ENCODE measurements around the gene TCEA2.

Gene TCEA2

GRCh38 chr20:64067733-64068307 lies 4.8 kb downstream of the TCEA2 start:
- no peak for DNase-seq

- no peak for DNase-seq
Measured at GRCh38 chr20:64068386-64069208, 5.6 kb downstream of the TCEA2 start.

GRCh38 chr20:64069209-64069613 lies 6.2 kb downstream of the TCEA2 start:
- DNase-seq: no peak

DNA sequence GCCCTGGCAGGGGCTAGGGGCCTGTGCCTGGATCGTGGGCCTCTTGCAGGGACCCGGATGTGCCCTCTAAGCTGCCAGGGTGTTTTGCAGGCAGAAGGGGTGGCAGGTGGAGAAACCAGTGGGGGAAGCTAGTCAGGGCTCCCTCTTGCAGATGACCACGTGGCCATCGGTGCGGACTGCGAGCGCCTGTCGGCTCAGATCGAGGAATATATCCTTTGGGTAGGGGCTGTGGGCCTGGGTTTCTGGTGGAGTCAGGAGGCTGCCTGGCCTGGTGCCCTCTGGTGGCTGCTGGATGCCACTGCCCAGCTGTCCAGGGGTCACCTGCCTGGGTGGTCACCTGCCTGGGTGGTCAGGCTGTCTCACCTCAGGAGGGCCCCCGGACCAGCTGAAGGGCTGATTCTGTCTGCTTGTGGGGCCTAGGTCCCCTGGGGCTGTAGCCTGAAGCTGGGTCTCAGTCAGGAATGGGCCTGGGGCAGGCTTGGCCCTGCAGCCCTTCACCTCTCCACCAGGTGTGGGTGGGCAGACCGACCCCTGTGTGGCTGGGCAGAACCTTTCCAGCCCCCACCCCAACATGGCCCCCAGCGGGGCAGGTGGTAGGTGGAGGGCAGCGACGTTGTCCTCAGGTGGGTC lies 6.7 kb downstream of the TCEA2 start:
- DNase-seq: peak; percentile 24

DNA sequence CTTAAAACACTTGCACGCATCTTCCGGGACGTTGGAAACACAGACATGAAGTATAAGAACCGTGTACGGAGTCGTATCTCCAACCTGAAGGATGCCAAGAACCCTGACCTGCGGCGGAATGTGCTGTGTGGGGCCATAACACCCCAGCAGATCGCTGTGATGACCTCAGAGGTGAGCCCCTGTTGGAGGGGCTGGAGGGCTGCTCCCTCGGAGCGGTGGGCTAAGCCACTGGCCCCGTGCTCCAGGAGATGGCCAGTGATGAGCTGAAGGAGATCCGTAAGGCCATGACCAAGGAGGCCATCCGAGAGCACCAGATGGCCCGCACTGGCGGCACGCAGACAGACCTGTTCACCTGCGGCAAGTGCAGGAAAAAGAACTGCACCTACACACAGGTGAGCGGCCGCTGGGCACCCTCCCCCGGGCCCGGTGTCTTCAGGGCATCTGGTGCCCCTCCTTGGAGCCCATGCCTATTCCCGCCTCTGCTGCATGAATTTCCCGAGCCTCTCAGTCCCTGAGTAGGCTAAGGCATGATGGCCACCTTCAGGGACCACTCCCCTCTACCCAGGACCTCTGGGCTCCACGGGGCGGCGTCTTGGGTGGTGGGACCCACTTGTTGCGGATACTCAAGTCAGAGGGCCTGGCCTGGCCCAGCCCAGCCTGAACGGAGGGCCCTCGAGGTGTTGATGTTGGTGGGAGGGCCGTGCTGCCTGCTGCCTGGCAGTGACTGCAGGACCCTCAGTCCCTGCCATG lies 7.4 kb downstream of the TCEA2 start:
- DNase-seq: no peak

- DNase-seq: no peak
Measured at GRCh38 chr20:64071341-64072332, 8.6 kb downstream of the TCEA2 start.

- DNase-seq: no peak
Measured at GRCh38 chr20:64072498-64073063, 9.6 kb downstream of the TCEA2 start.

DNA sequence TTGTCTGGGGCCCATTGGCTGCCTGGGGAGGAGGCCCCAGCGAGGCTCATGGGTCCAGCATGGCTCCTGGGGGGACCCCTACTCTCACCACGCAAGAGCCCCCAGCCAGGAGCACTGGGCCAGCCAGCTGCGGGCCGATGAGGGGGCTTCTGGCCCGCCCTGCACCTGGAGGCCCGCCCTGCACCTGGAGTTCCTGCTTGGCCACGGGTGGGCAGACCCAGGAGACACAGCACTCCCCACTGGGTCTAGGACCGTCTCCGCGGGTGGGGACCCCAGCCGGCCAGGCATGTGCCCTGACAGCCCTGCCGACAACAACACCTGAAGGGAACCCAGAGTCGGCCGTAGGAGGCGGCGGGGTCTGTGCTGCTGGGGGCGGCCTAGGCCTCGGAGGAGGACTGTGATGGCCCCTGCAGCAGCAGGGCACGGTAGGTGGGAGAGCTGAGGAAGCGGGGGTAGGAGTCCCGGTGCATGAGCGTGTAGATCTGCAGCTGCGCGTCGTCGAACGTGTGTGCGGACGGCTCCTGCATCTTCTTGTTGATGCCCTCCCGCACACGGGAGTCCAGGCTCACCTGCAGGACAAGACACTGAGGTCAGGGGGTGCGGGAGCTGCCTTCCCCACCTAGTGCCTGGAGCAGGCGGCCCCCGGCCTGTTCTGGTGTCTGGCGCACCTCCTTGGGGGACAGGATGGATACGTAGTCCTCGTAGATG lies 10.6 kb downstream of the TCEA2 start:
- DNase-seq: no peak

- no peak for DNase-seq
Measured at GRCh38 chr20:64074184-64074789, 11.3 kb downstream of the TCEA2 start.

DNA sequence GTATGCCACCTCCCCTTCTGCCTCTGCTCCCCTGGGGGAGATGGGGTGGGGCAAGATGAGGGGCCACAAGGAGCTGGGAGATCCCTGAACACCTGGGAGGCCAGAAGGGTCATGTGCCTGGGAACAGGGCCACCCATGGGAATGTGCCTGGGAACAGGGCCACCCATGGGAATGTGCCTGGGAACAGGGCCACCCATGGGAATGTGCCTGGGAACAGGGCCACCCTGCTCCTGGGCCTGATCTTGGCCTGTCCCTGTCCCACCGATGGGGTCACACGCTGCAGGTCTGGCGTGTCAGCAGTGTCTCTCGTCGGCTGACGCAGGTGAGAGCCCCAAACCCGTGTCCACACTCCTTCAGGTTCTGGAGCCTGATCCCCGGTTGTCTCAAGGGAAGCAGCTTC lies 12.0 kb downstream of the TCEA2 start:
- no peak for DNase-seq

DNA sequence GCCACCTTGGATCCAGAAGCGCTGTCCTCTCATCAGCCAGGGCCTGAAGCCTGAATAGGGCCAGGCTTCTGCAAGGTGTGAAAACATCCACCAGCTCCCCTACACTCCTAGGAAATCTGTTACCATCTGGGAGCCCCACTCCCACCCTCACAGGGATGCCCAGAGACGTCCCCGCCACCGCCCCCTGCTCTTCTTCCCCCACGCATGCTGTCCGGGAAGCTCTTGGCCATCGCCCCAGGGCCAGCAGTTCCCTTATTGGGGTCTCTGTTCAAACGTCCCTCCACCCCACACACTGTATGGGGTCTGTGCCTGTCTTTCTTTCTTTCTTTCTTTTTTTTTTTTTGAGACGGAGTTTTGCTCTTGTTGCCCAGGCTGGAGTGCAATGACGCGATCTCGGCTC lies 12.6 kb downstream of the TCEA2 start:
- no peak for DNase-seq

DNA sequence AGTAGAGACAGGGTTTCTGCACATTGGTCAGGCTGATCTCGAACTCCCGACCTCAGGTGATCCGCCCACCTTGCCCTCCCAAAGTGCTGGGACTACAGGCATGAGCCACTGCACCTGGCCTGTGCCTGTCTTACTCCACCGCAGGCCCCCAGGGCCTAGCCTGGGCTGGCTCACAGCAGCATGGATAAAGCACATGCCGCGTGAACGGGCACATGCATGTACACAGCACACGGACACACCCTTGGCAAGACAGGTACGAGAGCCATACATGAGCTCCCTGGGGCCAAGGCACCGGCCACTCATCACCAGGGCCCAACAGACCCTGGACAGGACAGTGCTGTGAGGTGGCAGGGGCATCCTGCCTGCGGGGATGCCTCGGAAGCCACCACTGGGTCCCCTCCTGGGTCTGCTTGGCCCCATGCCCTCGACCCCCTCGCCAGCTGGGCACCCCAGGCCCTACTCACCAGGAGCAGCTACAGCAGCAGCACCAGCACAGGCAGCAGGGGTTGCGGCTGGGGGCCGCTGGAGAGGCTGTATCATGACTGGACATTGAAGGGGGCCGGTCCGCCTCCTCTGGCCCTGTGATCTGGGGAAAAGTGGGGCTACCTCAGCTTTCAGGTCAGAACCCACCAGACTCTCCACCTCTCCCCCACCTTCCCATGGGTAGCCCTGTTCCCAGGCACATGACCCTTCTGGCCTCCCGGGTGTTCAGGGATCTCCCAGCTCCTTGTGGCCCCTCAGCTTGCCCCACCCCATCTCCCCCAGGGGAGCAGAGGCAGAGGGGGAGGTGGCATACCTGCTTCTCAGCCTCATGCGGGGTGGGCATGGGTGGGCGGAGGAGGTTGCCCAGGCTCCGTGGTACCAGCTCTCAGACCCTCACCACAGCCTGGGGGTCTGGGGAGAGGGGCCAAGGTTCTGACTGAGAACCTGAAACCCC lies 13.3 kb downstream of the TCEA2 start:
- DNase-seq: no peak

- no peak for DNase-seq
Measured at GRCh38 chr20:64077094-64077493, 14.1 kb downstream of the TCEA2 start.

- no peak for DNase-seq
Measured at GRCh38 chr20:64077541-64077875, 14.5 kb downstream of the TCEA2 start.

GRCh38 chr20:64077876-64078551 lies 15.0 kb downstream of the TCEA2 start:
- DNase-seq: no peak

- no peak for DNase-seq
Measured at GRCh38 chr20:64078934-64079272, 15.9 kb downstream of the TCEA2 start.

DNA sequence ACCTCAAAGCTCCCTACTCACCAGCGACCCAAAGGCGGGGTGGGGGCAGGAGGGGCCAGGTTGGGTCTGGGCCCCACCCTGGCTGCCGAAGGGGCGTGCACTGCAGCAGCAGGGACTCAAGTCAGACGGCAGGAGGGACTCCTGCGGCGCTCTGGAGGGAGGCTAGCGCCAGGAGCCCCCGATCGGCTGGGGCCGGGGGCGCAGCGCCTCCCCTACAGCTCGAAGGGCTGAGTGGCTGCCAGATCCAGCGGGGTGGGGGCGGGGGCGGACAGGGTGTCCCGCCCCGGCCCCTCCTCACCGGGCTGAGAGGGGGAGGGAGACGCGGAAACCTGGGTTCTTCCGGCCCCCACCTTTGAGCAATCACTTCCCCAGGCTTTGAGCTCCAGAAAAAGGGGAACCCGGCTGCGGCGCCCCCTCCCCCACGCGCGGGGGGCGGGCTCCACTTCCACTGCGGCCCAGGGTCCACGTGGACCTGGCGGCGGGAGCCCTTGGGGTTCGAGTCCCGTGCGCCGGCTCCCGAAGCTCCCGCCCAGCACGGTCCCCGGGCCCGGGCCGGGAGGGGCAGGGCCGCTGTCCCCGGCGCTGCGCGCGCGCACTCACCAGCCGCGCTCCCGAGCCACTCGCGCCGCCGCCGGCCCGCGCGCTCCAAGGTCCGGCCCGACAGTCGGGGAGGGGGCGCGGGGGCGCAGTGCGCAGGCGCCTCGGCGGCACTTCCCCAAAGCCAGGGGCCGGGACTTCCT lies 16.4 kb downstream of the TCEA2 start, which contains the start of gene RGS19:
RGS19 (minus strand) TSS at position 246 of the 740 bp plus-strand sequence. CDS start 2,632 bp downstream, outside the sequence.
- peak; percentile 8 for DNase-seq
